Naive thymus-derived CD4-positive, alpha-beta T cell (primary cell): ENCODE data around the gene TMEM88. TPM values are rescaled to one million over a fixed set of nuclear protein-coding genes. Genes with fewer than 3 reads are reported as not detected.
"Not testable (repeated sequence)": the region's sequence is repeated elsewhere in the genome, so short reads cannot be mapped to it uniquely, and the experiment has no call there.

Source experiments
- ATAC-seq: fragments of 150-1000 bp; cut with Tn5 transposase; 2 replicates; pipeline ENCODE4 v1.10.0; 2021; ENCODE audit warnings: mild to moderate bottlenecking, moderate library complexity
- CTCF ChIA-PET: fragments of 350-600 bp; sonication (Branson Sonifier 250); formaldehyde crosslinking; loops from one replicate; lab custom pipeline; 2021; ENCODE audit warnings: antibody characterized with exemption; lab: Charles Lee
- POLR2A ChIA-PET: fragments of 350-600 bp; sonication (Branson Sonifier 250); formaldehyde crosslinking; loops from one replicate; lab custom pipeline; 2021; ENCODE audit warnings: antibody characterized with exemption, inconsistent platforms; lab: Charles Lee
- DNase-seq, 9 donors: peaks; one replicate each; pipeline versions ENCODE4 v3.0.0 to v3.0.0-alpha.2; 2020 to 2022; ENCODE audit warnings: mixed read lengths in 1 of 9
- H3K27ac ChIP-seq: one replicate; pipeline ENCODE4 v1.7.0; 2013; ENCODE audit warnings: mild to moderate bottlenecking, low read depth, low read length, moderate library complexity
- H3K27me3 ChIP-seq, 2 donors: one replicate each; pipeline ENCODE4 v1.7.0; 2013; ENCODE audit warnings: low read length in 2 of 2, mild to moderate bottlenecking in 2 of 2, moderate library complexity in 2 of 2; ENCODE audit not compliant: control insufficient read depth in 2 of 2, insufficient read depth in 2 of 2
- H3K36me3 ChIP-seq, 3 experiments: 1 replicate in 2 of 3; 2 replicates in 1 of 3; pipeline ENCODE4 v1.7.0; 2013; ENCODE audit warnings: low read length in 3 of 3, mild to moderate bottlenecking in 3 of 3, moderate library complexity in 1 of 3; ENCODE audit not compliant: insufficient read depth in 3 of 3, control insufficient read depth in 2 of 3
- H3K4me1 ChIP-seq, 2 donors: one replicate each; pipeline ENCODE4 v1.7.0; 2013; ENCODE audit warnings: low read length in 2 of 2, mild to moderate bottlenecking in 2 of 2, moderate library complexity in 1 of 2; ENCODE audit not compliant: control insufficient read depth in 2 of 2, insufficient read depth in 2 of 2
- H3K4me3 ChIP-seq: 2 replicates; pipeline ENCODE4 v1.7.0; 2013; ENCODE audit warnings: mild to moderate bottlenecking, low read length
- H3K9me3 ChIP-seq, 3 experiments: 1 replicate in 2 of 3; 2 replicates in 1 of 3; pipeline ENCODE4 v1.7.0; 2013; ENCODE audit warnings: low read length in 3 of 3; ENCODE audit not compliant: control insufficient read depth in 2 of 3
- H3K27ac Mint-ChIP-seq, 9 donors: one replicate each; pipeline ENCODE4 v1.8.0; 2020 to 2022; ENCODE audit warnings: mixed read lengths in 9 of 9, mild to moderate bottlenecking in 8 of 9, moderate library complexity in 5 of 9, inconsistent platforms in 2 of 9
- H3K27me3 Mint-ChIP-seq, 5 donors: one replicate each; pipeline ENCODE4 v1.8.0; 2021 to 2022; ENCODE audit warnings: mixed read lengths in 5 of 5, mild to moderate bottlenecking in 1 of 5
- H3K36me3 Mint-ChIP-seq, 5 donors: one replicate each; pipeline ENCODE4 v1.8.0; 2020 to 2022; ENCODE audit warnings: mixed read lengths in 5 of 5, mild to moderate bottlenecking in 3 of 5, inconsistent platforms in 1 of 5
- H3K4me1 Mint-ChIP-seq, 7 donors: one replicate each; pipeline ENCODE4 v1.8.0; 2020 to 2022; ENCODE audit warnings: mixed read lengths in 7 of 7, mild to moderate bottlenecking in 3 of 7, inconsistent platforms in 1 of 7
- H3K4me3 Mint-ChIP-seq, 10 donors: one replicate each; pipeline ENCODE4 v1.8.0; 2020 to 2022; ENCODE audit warnings: mild to moderate bottlenecking in 10 of 10, mixed read lengths in 10 of 10, moderate library complexity in 6 of 10, inconsistent platforms in 2 of 10
- H3K9me3 Mint-ChIP-seq, 11 donors: one replicate each; pipeline ENCODE4 v1.8.0; 2020 to 2022; ENCODE audit warnings: mixed read lengths in 11 of 11, mild to moderate bottlenecking in 4 of 11, inconsistent platforms in 1 of 11, moderate library complexity in 1 of 11
- intact Hi-C, 2 donors: fragments of 100-400 bp; cut with micrococcal nuclease; formaldehyde crosslinking; loops; one replicate each; pipeline ENCODE4 v1.15.1; 2023
- polyA plus RNA-seq, 2 donors: library from polyadenylated mRNA; unstranded; fragments of 300-500 nt; fragmentation: Illumina TruSeq; gene quantifications; one replicate each; pipeline ENCODE4 v1.2.3, GENCODE V29; 2021
- total RNA-seq, 6 experiments: library from RNA in 5 of 6; stranded (reverse) in 5 of 6; gene quantifications; 1 replicate in 5 of 6; 2 replicates in 1 of 6; pipeline ENCODE4 v1.2.3 and lab custom pipeline; 2021 to 2026

TMEM88 gene
- total and polyA plus RNA-seq, 7 experiments from 2014 or later: 0.70 to 32.7 (median 11.6) TPM; not detected in 2

DNA sequence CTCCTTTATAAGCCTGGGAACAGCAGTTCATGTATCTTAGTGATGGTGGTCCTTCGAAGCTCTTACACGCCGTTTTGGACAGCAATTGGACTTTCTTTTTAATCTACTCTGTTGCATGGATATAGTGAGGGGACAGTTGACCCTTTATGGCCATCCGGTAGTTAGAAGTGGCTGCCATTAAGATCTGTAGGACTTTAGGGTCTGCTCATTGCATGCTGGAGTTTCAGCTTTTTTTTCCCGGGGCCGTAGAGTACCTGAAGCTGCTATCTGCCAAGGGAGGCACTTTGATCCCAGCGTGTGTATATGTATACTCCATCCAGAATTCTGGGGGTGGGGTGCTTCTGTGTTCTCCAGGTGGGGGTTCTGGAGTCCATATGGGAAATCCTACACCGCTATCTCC lies 4.2 kb downstream of the TMEM88 start:
- no peaks in the 10 kb centered on the region for H3K9me3 Mint-ChIP-seq
- intact Hi-C loops: loop anchor here in 1 of 2 donors (5.0 kb wide), 3 partner anchors 287 to 523 kb away; partner anchors contain the start of gene RPL26
- Histone ChIP-seq H3K4me1 (peaks cover 24 to 28% of the 10 kb centered on the region in 2 donors), H3K9me3 (no peaks in the 10 kb centered on the region), H3K27ac (peak overlapping the region; percentile 83), H3K27me3 (no peaks in the 10 kb centered on the region), H3K4me3 (peak overlapping the region; percentile 70), H3K36me3 (no peaks in the 10 kb centered on the region)
- peaks cover 5 to 20% (median 10%) of the 10 kb centered on the region in 7 donors for H3K4me1 Mint-ChIP-seq
- CTCF ChIA-PET: interaction anchor here (0.7 to 9.1 kb wide), 6 partner anchors 16 to 198 kb away, joined by 3 to 133 read pairs (median 4); no protein-coding TSS in a partner anchor
- peaks cover 0 to 9% (median 3%) of the 10 kb centered on the region in 5 donors for H3K36me3 Mint-ChIP-seq
- no peak overlapping the region for H3K4me3 Mint-ChIP-seq
- H3K27me3 Mint-ChIP-seq: no peaks in the 10 kb centered on the region
- H3K27ac Mint-ChIP-seq: peak overlapping the region in 1 of 9 donors; percentile 67
- no peak for ATAC-seq
- DNase-seq: no peak
- POLR2A ChIA-PET: interaction anchor here (0.7 to 1.6 kb wide), 5 partner anchors 10 to 374 kb away, joined by 3 to 4 read pairs (median 3); no protein-coding TSS in a partner anchor

DNA sequence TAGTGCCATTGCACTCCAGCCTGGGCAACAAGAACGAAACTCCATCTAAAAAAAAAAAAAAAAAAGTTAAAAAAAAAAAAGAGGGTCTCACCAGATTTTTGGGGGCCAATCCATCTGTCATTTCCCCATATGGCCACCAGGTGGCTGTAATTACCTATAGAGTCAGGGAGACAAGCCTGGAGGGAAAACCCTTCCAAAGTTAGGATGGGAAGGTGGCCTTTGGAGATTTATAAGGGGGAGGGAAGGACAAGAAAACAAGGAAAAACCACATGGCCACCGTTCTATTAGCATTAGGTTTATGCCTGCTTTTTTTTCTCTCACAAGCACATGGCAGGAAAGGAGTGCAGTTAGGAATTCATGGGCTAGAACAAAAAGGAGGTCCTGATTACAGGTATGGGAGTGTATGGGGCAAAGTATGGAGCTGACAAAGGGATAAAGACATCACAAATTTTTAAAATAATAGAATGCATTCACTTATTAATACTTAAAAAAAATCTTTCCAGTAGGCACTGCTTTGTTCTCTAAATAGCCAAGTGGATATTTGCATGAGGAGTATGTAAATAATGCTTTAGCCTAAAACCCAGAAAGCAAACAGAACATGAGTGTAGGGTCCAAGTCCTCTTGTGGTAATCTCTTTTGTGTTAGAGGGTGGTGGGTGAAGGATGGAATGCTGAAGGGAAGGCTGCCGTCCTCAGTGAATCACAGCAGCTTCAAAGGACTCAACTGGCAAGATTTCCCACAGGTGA lies 8.0 kb downstream of the TMEM88 start:
- DNase-seq: peak in 3 of 9 donors; percentile 48 to 53 (median 49)
- no peaks in the 10 kb centered on the region for H3K36me3 ChIP-seq

DNA sequence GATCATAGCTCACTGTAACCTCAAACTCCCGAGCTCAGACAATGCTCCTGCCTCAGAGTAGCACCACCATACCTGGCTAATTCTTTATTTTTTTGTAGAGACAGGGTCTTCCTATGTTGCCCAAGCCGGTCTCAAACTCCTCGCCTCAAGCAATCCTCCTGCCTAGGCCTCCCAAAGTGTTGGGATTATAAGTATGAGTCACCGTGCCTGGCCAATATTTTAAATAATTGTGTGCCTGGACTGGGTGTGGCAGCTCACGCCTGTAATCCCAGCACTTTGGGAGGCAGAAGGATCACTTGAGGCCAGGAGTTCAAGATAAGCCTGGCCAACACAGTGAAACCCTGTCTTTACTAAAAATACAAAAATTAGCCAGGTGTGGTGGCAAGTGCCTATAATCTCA lies 9.5 kb downstream of the TMEM88 start:
- peaks cover 0 to 20% (median 3%) of the 10 kb centered on the region in 5 donors for H3K36me3 Mint-ChIP-seq
- H3K27ac ChIP-seq, ATAC-seq, H3K27me3 Mint-ChIP-seq, H3K36me3 ChIP-seq, H3K4me3 ChIP-seq, H3K4me3 Mint-ChIP-seq, DNase-seq, H3K9me3 ChIP-seq, H3K9me3 Mint-ChIP-seq, H3K27ac Mint-ChIP-seq, H3K27me3 ChIP-seq: not testable (repeated sequence)
- POLR2A ChIA-PET: interaction anchor here (1.3 to 1.9 kb wide), 5 partner anchors 18 to 124 kb away, joined by 3 to 5 read pairs (median 3); no protein-coding TSS in a partner anchor
- peaks cover 16 to 23% of the 10 kb centered on the region in 2 donors for H3K4me1 ChIP-seq
- CTCF ChIA-PET: interaction anchor here (0.9 to 9.1 kb wide), 13 partner anchors 9 to 123 kb away, joined by 3 to 133 read pairs (median 5); no protein-coding TSS in a partner anchor
- H3K4me1 Mint-ChIP-seq: peaks cover 28 to 45% (median 38%) of the 10 kb centered on the region in 7 donors
- intact Hi-C loops: loop anchor here (5.0 kb wide), 2 partner anchors 178 to 193 kb away; no protein-coding TSS in a partner anchor

More for the DNA sequence above, 8.0 kb downstream of the TMEM88 start:
- Mint-ChIP-seq H3K9me3 (no peaks in the 10 kb centered on the region), H3K27ac (peak overlapping the region in 1 of 9 donors; percentile 60), H3K27me3 (no peaks in the 10 kb centered on the region), H3K4me1 (peaks cover 16 to 32% (median 27%) of the 10 kb centered on the region in 7 donors), H3K4me3 (no peak overlapping the region), H3K36me3 (peaks cover 0 to 18% (median 3%) of the 10 kb centered on the region in 5 donors)
- ChIA-PET POLR2A (interaction anchor here (0.6 to 1.9 kb wide), 8 partner anchors 13 to 126 kb away, joined by 3 to 11 read pairs (median 4); partner anchors contain the start of genes CNTROB, RNF227 and TRAPPC1), CTCF (interaction anchor here (0.6 to 9.1 kb wide), 26 partner anchors 9 to 130 kb away, joined by 3 to 133 read pairs (median 4); partner anchors contain the start of gene CHD3)
- Histone ChIP-seq H3K27ac (no peak overlapping the region), H3K4me1 (peaks cover 17 to 19% of the 10 kb centered on the region in 2 donors), H3K4me3 (no peak overlapping the region), H3K9me3 (no peaks in the 10 kb centered on the region), H3K27me3 (no peaks in the 10 kb centered on the region)
- no peak for ATAC-seq
- intact Hi-C loops: loop anchor here (1.0 to 5.0 kb wide), 8 partner anchors 24 to 194 kb away; no protein-coding TSS in a partner anchor

DNA sequence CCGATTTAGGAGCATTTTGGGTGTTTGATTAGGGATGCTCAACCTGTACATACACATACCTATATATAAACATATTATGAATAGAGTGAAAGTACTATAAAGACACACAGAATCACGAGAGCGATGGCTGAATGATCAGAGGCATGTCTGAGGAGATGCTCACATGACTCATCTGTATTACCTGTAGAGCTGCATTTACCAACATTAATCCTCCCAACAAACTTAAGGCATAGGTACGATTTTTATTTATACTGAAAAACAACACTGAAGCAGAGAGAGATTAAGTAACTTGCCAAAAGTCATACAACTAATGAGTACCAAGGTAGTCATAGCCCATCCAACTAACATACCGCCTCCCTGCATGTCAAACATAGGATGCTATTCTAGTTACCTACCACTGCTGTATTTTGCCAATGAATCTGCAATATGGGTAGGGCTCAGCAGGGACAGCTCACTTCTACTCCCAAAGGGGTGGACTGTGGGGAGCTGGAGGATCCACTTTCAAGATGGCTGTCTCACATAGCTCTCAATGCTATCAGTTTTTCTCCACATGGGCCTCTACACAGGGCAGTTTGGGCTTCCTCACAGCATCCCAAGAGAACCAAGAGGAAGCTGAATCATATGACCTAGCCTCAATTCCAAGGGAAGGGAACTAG lies 10.3 kb downstream of the TMEM88 start:
- H3K27ac Mint-ChIP-seq: no peak overlapping the region
- intact Hi-C loops: loop anchor here (5.0 kb wide), 2 partner anchors 177 to 192 kb away; no protein-coding TSS in a partner anchor
- ChIA-PET POLR2A (interaction anchor here (0.6 to 1.9 kb wide), 7 partner anchors 12 to 125 kb away, joined by 3 to 5 read pairs (median 3); no protein-coding TSS in a partner anchor), CTCF (interaction anchor here (0.5 to 9.1 kb wide), 7 partner anchors 30 to 192 kb away, joined by 3 to 133 read pairs (median 5); no protein-coding TSS in a partner anchor)
- H3K27me3 Mint-ChIP-seq: no peaks in the 10 kb centered on the region
- ATAC-seq: no peak
- peaks cover 30 to 47% (median 38%) of the 10 kb centered on the region in 7 donors for H3K4me1 Mint-ChIP-seq
- Histone ChIP-seq H3K4me1 (peaks cover 16 to 23% of the 10 kb centered on the region in 2 donors), H3K9me3 (no peaks in the 10 kb centered on the region), H3K27me3 (no peaks in the 10 kb centered on the region), H3K27ac (no peak overlapping the region), H3K36me3 (no peaks in the 10 kb centered on the region), H3K4me3 (no peak overlapping the region)
- H3K36me3 Mint-ChIP-seq: peaks cover 0 to 20% (median 0%) of the 10 kb centered on the region in 5 donors
- DNase-seq: no peak
- H3K9me3 Mint-ChIP-seq: no peaks in the 10 kb centered on the region
- H3K4me3 Mint-ChIP-seq: no peak overlapping the region

DNA sequence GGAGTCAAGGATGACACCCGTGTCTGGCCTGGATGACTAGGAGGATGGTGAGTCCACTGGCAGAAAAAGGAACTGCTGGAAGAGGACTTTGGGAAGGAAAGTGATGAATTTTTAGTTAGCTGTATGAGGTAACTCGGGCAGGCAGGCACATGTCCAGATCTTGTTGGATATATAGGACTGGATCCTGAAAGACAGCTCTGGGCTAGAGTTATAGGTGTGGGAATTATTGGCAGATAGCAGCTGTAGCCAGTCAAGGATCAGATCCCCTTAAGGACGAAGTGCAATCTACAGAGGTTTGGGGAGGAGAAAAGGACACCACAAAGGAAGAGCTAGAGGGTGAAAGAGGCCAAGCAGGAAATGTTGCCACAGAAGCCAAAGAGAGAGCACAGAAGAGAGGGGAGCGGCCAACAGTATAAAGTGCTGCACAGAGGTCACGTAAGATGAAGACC lies 13.0 kb downstream of the TMEM88 start:
- ChIA-PET CTCF (interaction anchor here (1.0 to 3.1 kb wide), 3 partner anchors 33 to 122 kb away, joined by 4 to 19 read pairs (median 4); no protein-coding TSS in a partner anchor), POLR2A (interaction anchor here (0.8 to 2.8 kb wide), 5 partner anchors 9 to 48 kb away, joined by 3 to 12 read pairs (median 10); partner anchors contain the start of gene RNF227)
- peaks cover 3 to 20% (median 12%) of the 10 kb centered on the region in 5 donors for H3K36me3 Mint-ChIP-seq
- H3K27ac Mint-ChIP-seq: peak overlapping the region; percentile 53 to 92 (median 87)
- DNase-seq (no peak), ATAC-seq (peak; percentile 79)
- intact Hi-C loops: no loop called here
- Histone ChIP-seq H3K4me1 (peaks cover 16 to 20% of the 10 kb centered on the region in 2 donors), H3K4me3 (peak overlapping the region; percentile 2), H3K36me3 (no peaks in the 10 kb centered on the region), H3K9me3 (no peaks in the 10 kb centered on the region), H3K27ac (peak overlapping the region; percentile 49), H3K27me3 (no peaks in the 10 kb centered on the region)
- H3K27me3 Mint-ChIP-seq: no peaks in the 10 kb centered on the region
- peaks cover 23 to 46% (median 43%) of the 10 kb centered on the region in 7 donors for H3K4me1 Mint-ChIP-seq
- no peaks in the 10 kb centered on the region for H3K9me3 Mint-ChIP-seq
- H3K4me3 Mint-ChIP-seq: peak overlapping the region; percentile 46 to 83 (median 70)
